Karpas-422 (cell line): ENCODE results near the gene LSAMP. TPM values are rescaled to one million over a fixed set of nuclear protein-coding genes. Genes with fewer than 3 reads are reported as not detected.

Source experiments
- small RNA-seq: library from RNA; depleted of rRNA; stranded (forward); fragments of <200 nt; gene quantifications from one replicate; pipeline ENCODE3, GENCODE V24; 2014
- total RNA-seq: library from RNA; depleted of rRNA; stranded (reverse); fragments of >200 nt; shearing (Covaris generic); gene quantifications from 2 replicates; pipeline ENCODE4 v1.2.3, GENCODE V29; 2014; ENCODE audit warnings: low replicate concordance

The LSAMP gene
- total RNA-seq, 1 experiment from 2014 or later = not detected

Small RNAs within 50 kb of the gene (small RNA-seq; reads per million reads assigned to genes)
- gene RN7SL815P = not detected
